OCI-M2 (cell line): ENCODE results near the gene GJD3.

Experiments used
- DNase-seq: peaks from one replicate; lab custom pipeline; 2025; ENCODE audit not compliant: unreplicated experiment; lab: John Stamatoyannopoulos, UW

Gene GJD3

DNA sequence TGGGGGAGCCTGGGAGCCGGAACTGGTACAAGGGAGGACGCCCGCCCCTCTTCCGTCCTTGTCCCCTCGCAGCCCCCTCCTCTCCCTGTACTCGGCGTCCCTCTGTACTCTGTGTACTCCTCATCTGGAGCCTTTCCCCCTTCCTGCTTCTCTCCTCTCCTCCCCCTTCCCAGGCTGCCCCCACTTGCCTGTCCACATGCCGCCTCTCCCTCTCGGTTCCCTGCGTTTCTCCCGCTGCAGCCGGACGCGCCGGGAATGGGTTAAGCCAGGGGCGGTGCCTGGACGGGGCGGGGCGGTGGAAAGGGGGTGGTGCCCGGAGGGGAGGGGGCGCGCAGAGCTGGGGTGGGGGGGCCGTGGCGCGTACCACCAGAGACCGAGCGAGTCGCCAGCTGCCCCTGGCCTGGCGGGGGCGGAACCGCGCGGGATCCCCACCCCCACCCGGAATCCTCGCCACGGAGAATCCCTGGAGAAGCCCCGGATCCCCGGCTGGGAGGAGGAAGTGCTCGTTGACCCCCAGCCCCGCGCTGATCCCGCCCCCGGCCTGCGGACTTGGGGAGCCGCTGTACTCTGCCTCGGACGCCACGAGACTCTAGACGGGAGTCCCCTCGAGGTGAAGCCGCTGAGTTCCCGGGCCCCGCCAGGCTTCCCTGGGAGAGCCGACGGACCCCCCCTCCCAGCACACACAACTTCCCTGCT, 22.6 kb downstream of the GJD3 start:
- no peak for DNase-seq

DNA sequence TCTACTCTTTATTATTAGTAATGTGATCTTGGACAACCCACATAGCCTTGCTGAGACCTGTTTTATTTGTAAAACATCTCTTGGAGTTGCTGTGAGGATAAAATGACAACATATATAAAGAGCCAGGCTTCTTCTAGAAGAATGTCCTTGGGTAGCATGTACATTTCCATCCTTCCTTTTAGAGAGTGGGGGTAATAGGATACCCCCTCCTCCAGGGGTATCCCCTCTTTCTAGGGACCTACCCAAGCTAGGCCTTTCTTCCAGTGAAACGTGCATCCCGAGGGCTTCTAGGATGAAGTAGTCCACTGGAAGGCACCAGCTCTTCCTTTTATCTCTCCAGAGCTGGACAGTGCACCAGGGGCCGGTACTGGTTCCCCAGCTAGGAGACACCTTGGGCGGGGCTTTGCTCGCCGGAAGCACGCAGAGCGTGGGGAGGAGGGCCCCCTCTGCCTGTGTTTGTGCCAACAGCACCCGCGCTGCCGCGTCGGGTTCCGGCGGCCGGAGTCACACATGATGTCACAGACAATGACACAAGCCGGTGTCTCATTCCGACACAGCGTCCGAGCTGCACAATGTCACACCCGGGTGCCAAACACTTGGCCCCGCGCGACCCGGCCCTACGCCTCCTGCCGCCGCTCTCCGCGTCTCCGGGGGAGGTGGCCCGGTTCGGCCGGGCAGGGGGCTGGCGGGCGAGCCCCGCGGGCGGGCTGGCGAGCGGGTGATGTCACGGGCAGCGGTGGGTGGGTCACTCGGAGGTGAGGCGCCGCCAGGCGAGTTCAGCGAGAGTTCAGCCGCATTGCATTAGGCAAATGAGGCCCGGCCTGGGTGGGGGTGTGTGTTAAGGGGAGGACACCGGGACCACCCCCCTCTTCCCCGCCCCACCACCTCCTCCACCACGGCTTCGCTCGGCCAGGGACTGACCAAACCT, 23.4 kb downstream of the GJD3 start:
- DNase-seq = no peak

DNA sequence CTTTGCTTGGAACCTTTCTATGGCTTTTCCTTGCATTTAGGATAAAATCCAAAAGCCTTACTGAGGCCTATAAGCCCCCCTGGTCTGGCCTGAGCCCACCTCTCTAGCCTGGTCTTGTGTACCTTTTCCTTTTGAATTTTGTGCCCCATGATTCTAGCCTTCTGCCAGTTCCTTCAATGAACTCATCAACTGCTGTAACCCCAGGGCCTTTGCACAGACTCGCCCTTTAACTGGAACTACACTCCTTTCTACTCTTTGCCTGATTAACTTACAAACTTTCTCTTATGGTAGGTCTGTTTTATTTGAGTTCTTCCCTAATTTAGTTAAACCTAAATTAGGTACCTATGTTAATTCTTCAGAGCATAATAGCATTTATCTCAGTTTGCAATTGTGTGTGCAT, 24.2 kb downstream of the GJD3 start:
- no peak for DNase-seq

DNA sequence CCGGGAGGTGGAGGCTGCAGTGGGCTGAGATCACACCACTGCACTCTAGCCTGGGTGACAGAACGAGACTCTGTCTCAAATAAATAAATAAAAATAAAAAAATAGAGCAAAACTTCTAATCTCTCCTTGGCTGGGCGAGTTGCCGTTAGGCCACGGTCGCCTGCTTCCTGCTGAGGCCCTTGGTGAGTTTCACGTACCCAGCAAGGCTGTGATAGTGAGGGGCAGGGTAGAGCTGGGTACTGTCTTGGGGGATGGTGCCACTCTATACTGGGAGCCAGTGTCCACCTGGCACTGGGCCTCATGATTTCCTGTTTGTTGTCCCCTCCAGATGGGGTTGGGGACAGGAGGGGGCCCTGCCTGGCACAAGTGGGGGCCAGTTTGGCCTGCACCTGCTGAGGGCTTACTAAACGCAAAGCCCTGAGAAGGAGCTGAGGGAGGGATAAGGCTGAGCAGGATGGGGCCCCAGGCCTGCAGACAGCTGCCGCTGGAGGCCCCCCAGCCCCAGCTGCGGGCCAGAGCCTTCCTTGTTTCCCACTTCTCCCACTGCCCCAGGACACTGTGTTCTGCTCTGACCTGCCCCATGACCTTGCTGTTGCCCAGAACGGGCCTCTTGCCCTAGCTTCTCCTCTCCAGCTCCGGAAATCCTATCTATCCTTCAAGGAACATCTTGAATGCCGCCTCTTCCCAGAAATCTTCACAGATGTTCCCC, 25.4 kb downstream of the GJD3 start:
- no peak for DNase-seq

DNA sequence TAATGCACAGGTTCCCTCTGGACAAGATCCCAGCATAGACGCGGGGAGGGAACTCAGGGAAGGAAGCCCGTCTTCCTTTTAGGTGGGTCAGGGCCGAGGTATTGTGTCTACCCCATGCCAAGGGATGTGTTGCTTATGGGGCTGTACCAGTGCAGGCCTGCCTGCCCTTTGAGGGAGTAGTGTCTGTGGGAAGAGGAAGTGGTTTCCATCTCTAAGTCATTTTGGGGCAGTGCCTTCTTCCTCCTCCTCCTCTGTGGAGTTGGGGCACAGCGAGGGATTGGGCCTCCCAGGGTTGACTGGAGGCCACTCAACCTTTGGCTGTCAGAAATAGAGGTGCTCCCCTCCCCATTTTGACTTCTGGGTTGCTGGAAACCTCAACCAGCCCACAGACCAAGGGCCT, 26.5 kb downstream of the GJD3 start:
- DNase-seq = no peak

DNA sequence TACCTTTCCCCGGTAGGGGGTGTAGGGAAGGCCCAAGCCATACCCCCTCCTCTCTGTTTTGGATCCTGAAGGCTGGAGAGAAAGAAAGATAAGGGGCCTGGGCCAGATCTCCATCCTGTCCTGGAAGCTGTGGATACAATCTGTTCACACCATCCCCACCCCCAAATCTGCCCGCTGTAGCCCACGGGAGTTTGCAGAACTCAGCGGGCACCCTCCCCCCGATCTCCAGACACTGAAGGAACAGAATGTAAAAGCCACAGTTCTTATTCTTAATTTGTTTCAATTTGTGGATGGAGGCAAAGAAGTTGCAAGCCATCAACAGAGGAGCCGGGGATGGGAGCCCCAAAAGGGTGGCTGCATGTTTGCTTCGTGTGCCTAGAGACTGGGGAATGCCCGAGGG, 27.2 kb downstream of the GJD3 start:
- no peak for DNase-seq

DNA sequence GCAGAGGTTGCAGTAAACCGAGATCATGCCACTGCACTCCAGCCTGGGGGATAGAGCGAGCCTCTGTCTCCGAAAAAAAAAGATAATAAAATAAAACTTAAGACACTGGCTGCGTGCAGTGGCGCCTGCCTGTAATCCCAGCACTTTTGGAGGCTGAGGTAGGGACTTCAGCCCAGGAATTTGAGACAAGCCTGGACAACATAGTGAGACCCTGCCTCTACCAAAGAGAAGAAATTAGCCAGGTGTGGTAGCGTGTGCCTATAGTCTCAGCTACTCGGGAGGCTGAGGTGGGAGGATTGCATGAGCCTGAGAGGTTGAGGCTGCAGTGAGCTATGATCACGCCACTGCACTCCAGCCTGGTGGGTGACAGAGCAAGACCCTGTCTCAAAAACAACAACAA, 28.9 kb downstream of the GJD3 start:
- DNase-seq = no peak

DNA sequence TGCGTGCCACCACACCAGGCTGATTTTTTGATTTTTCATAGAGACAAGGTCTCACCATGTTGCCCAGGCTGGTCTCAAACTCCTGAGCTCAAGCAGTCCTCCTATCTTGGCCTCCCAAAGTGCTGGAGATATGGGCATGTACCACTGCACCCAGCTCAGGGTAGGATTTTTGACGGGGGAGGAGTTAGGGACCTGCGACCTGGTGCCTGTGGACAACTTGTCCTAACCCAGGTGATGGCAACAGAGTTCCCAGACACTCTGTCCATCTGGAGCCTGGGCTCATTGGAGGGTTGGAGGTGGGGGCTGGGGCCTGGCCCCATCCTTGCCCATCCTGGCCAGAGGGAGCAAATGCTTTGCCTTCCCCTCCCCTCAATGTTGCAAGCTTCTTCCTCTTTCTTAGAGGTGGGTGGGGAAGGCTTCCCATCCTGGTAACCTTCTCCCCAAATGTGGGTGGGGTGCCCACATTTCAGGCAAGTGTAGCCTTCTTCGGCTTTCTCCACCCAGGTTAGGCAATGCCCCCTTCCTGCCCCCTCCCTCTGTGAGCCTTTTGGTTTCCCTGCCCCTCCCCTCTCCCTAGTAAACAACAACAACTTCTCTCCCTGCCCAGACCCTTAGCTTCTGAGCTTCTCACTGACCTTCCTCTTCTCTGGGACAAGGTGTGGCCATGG, 30.6 kb downstream of the GJD3 start:
- no peak for DNase-seq

DNA sequence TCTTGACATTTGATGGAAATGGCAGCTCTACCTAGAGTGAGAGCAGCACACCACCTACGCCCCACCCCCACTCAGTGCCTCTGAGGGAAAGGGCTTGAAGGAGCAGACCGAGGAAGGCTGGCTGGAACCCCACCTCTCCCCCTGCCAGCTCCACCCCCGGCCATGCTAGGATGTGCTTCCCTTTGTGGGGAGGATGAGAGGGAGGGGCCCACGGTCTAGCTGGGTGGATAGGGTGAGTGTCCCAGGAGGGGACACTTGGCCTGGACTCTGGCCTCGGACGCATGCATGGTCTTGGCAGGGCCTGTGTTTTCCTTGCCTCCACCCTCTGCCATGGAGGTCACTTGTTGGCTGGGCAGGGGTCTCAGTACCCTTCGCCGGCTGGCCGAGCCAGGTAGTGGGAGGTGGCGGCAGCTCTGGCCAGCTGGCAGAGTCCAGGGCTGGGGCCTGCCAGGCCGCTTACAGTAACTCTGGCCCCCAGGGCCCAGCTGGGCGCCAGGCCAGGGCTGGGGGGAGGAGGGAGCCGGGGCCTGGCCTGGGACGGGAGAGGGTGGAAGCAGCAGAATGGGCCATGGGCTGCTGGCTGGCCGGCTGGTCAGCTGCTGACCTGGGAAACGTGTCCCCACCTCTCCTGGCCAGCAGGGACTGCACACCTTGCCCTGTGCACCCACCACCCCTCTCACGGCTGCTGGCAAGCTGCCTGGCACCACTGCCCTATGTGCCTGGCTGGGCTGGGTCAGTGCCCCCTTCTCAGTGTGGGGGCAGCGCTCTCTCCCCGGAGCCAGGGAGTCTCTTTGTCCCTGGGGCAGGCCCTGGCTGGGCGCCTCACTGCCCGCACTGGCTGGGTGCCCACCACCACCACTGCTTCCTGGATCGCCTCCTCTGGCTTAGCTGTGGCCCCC, 32.5 kb downstream of the GJD3 start:
- DNase-seq = no peak

DNA sequence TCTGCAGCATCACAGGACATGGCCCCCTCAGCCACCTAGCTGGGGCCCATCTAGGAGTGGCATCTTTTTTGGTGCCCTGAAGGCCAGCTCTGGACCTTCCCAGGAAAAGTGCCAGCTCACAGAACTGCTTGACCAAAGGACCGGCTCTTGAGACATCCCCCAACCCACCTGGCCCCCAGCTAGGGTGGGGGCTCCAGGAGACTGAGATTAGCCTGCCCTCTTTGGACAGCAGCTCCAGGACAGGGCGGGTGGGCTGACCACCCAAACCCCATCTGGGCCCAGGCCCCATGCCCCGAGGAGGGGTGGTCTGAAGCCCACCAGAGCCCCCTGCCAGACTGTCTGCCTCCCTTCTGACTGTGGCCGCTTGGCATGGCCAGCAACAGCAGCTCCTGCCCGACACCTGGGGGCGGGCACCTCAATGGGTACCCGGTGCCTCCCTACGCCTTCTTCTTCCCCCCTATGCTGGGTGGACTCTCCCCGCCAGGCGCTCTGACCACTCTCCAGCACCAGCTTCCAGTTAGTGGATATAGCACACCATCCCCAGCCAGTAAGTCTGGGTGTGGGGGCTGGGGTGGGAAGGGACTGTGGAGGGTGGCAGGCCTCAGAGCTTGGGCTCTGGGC, 33.6 kb downstream of the GJD3 start:
- DNase-seq = no peak

DNA sequence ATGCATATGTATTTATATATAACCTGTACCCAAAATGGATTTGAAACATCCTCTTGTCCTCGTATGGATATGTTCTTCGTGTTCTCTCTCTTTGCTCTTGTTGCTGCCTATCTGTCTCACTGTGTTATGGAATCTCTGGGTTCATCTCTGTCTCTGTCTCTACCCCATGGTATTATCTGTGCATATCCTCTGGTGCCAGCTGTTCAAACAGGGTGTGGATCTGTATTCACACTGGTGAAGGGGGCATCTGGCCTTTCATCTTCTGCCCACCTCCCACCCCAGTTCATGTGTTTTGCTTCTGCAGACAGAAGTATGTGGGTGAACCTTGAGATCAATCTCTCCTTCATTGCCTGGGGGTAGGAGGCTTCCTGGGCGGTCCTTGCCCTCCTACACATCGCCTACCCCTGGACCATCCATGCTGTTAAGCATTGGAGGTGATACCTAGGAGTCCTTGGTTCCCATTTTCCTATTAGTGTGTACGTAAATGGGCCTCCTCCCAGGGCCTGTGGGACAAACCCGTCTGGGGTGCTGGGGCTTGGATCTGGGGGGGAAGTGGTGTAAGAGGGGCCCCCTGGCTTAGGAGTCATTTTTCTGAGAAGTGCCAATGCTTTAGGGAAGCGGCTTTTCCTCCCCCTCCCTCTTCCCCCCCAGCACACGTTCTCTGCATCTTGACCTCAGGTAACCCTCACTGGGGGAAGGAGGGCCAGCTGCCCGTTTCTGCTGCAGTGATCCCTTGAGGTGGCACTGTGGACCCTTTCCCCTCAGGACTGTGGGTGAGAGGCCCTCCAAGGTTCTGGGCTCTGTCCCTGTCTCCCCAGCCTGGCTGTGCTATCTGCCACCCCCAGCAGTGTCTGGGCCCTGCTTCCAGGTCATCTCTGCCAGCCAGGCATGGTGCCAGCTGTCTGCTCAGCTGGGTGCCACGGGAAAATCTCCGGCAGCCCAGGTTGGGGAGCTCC, 34.4 kb downstream of the GJD3 start:
- no peak for DNase-seq

DNA sequence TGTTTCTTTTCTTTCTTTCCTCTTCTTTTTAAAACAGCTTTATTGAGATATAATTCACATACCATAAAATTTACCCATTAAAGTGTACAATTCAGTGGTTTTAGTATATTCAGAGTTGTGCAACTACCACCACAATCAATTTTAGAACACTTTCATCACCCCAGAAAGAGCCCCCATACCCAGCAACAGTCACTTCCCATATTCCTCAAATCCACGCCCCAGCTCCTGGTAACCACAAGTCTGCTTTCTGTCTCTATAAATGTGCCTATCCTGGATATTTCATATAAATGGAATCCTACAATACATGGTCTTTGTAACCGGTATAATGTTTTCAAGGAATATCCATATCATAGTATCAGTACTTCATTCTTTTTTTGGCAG, 36.2 kb downstream of the GJD3 start:
- no peak for DNase-seq

DNA sequence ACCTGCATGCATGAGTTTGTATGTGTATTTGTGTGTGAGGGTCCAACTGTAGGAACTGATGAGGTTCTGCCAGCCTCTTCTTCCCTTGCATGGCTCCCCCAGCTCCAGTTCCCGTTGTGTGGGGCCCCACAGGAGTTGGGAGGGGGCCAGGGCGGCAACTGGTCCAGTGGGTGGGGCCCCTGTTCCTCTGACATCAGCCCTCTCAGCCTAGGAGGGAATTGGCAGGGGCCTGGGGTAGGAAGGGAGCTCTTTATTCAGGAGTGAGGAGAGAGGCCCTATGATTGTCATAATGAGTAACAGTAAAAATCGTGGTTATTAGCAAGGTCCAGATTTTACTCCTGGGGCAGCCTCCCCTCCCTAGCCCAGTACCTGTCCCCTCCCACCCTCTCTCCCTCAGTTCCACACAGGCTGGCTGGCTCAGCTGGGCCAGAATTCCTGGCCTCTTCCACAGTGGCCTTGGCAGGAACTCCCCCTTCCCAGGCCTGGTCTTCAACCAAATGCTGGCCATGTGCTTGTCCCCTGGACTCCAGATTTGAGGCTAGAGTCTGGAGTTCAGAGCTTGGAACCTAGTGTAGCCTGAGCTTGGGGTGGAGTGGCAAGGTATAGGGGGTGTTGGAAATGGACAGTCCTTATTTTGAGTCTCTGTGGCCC, 36.7 kb downstream of the GJD3 start:
- DNase-seq = no peak

DNA sequence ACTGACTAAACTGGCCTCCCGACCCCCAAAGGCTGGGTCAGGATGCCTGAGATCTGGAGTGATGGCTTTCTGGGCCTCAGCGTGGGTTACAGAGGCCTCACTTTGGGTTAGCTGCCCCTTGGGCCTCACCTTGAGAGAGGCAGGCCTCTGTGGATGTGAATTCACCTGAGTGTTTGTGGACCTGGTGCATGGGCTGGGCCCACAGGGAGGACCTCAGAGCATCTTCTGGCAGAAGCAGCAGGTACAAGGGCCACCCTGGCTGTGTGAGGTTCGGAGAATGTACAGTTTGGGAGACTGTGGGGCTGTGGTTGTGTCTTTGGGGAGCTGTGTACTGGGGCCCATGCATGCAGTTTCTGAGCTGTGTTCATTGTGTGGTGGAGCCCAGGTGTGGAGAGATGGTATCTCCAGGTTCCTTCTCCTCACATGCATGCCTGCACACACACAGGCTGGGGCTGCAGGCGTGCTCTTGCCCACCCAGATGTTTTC, 37.2 kb downstream of the GJD3 start:
- no peak for DNase-seq

DNA sequence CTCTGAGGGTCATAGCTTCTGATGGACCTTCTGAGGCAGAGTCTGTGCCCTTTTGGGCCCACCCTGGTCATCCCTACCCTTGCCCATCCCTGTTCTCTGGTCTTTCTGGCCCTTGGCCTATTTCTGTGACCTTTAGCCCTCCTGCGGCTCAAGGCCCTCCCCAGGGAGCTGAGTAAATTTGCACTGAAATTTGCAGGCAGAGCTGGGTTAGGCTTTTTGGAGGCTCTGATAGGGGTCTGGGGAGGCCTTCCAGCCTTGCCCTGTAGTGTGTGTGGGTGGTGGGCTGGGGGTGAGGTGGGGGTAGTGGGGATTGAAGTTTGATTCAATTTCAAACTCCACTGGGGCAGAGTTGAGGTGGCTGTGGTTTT, 37.7 kb downstream of the GJD3 start:
- no peak for DNase-seq

DNA sequence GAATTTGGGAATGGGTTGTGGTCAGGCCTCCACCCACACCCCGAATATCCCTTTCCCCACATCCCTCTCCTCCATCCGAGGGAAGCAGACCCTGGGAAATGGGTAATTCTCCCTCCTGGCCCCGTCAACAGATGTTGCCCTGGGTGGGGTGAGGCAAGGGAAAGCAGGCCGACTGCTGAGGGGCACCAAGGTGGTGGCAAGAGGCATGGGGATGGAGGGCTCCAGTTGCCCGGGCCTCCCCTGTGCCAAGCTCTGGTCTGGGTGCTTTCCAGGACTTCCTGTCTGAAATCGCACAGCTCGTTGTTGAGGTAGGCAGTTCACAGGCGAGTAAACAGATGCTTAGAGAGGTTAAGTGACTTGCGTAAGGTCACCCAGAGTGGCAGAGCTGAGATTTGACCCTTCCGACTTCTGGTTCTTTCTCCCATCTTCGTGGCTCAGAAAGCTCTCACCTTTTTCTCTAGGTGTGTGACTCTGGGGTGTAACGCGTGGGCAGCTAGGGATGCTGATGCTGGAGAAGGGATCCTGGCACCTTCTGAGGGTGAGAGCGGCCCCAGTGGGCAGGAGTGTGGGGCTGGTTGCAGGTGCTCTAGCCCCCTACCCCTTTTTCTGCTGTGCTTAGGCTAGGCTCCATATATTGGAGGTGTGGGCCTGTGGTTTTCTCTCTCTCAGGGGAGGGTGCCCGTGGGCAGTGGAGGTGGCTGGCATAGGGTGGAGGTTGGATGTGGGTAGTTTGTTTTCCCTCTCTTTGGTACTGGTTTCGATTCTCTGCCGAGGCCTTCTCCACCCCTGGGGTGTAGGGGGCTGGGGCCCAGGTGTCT, 38.3 kb downstream of the GJD3 start:
- DNase-seq = no peak
